GM12874 (cell line): ENCODE data around the gene PDP2.

Experiments
- TF ChIP-seq, protein P1 (sequence below): IDR thresholded peaks from 2 replicates; pipeline ENCODE4 v1.5.1; 2011; ENCODE audit warnings: low read depth, mild to moderate bottlenecking, control low read depth, low read length, moderate library complexity; ENCODE audit not compliant: insufficient read depth

The PDP2 gene

DNA sequence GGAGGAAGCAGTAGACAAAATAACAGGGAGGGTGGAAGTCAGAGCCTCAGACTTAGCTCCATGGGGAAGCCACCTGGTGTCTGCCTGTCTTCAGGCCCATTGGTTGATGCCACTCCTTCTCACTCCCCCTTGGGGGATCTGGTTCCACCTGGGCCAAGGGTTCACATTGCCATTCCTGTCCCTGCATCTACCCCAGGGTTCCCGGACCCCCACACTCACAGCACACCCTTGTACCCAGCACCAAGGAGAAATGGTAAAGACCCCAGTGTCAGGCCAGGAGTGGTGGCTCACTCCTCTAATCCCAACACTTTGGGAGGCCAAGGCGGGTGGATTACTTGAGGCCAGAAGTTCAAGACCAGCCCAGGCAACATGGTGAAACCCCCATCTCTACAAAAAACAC is 37.1 kb upstream of the PDP2 start:
- TF ChIP-seq, protein P1, sequence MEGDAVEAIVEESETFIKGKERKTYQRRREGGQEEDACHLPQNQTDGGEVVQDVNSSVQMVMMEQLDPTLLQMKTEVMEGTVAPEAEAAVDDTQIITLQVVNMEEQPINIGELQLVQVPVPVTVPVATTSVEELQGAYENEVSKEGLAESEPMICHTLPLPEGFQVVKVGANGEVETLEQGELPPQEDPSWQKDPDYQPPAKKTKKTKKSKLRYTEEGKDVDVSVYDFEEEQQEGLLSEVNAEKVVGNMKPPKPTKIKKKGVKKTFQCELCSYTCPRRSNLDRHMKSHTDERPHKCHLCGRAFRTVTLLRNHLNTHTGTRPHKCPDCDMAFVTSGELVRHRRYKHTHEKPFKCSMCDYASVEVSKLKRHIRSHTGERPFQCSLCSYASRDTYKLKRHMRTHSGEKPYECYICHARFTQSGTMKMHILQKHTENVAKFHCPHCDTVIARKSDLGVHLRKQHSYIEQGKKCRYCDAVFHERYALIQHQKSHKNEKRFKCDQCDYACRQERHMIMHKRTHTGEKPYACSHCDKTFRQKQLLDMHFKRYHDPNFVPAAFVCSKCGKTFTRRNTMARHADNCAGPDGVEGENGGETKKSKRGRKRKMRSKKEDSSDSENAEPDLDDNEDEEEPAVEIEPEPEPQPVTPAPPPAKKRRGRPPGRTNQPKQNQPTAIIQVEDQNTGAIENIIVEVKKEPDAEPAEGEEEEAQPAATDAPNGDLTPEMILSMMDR = no peak

DNA sequence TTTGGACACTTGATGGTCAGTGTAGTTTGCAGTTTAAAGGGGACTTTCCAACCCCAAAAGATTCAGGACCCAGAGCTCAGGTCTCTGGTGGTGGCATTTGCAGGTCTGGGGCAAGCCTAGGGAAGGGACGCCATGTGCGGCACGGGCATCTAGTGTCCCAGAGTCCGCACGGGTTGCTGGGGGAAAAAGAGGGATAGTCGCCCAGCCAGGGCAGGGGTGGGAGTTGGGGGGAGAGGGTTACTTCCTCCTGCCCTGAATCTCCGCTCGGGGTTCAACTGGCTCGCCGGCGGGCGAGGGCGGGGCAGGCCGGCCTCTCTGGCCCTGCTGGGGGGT is 36.3 kb upstream of the PDP2 start:
- TF ChIP-seq, protein P1 = no peak

DNA sequence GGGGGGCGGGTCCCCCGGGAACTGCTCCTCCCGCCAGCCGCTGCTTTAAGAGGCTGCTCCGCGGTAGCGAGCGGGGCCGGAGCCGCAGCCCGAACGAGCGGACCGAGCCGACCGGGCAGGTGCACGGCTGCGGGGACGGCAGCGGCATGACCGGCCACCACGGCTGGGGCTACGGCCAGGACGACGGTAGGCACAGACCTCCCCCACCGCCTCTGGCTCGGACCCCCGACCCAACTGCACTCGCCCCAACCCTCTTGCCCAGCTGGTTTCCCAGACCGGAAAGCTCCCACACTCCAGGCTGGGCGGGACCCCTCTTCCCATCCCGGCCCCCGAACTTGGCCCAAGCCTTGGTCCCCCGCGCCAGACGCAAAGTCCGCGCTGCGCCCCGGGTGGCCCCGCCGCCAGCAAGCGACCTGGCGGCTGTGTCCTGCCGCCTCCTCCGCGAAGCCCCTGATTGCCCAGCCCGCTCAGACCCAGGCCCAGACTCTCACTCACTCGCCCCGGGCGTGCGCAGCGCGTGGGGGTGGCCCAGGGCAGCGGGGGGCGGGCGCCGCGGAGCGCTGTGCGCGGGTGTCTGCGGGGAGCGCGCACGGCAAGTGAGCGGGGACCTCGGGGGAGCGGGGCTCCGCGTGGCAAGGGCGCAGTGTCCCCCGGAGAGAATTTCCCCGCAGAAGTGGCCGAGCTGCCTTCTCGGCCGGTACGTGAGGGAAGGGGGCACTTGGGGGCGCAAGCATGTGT is 35.8 kb upstream of the PDP2 start, which contains the start of gene CA7:
CA7 (plus strand) TSS at position 73 of the 738 bp plus-strand sequence; CDS start at position 147, 74 bp downstream.
- TF ChIP-seq, protein P1 = no peak

DNA sequence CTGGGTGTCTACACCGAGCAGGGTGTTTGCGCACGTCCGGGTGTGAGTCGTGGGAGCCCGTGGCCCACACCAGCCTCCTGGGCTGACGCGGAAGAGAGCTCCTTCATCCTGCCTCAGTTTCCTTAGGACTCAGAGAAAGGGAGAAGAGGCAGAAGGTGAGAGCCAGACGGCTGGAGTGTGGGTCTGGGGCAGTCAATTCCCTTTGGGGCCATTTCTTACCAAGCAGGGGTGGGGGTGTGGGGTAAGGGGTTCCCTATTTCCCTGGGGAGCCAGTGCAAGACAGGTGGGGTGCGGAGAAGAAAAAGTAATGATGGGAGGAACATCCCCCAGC is 35.3 kb upstream of the PDP2 start:
- TF ChIP-seq, protein P1 = no peak

DNA sequence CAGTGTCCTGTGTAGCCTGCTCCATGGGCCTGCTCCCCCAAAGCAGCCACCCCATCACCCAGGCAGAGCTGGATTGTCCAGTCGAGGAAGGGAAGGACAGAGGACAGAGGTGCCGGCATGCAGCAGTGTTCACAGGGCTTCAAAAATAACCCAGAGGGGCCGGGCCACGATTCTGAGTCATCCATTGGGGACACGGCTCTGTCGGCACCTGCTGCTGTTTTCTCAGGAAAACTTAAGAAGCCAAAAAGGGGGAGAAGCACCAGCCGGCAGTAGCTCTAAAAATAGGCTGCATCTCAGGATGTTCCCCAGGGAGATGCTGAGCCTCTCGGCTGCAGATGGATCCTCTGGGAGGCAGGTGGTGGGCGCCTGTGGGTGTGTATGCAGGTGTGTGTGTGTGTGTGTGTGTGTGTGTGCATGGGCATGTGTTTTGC is 34.5 kb upstream of the PDP2 start:
- TF ChIP-seq, protein P1 = no peak

DNA sequence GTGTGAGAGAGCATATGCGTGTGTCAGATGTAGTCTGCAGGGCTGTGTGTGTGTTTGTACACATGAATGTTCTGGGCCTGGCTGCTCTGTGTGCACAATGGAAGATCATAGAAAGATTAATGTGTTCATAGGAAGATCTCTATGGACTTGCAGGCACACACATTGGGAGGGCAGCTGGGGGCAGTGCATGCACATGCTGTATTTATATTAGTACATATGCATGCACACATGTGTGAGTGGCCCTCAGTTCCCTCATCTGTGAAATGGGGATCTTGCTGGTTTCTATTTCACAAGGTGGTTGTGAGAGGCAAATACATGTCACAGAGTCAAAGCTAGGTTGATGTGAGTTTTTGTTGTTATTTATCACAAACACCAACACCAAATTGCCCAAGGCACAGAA is 34.0 kb upstream of the PDP2 start:
- TF ChIP-seq, protein P1 = no peak

DNA sequence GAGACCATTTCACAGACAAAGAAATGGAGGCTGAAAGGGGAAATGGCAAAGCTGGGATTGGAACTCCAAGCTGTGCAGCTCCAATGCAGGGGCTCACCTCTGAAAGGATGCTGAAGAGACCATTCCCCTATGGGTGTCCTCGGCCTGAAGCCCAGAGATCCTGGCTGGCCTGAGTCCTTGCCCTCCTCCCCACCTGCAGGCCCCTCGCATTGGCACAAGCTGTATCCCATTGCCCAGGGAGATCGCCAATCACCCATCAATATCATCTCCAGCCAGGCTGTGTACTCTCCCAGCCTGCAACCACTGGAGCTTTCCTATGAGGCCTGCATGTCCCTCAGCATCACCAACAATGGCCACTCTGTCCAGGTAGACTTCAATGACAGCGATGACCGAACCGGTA is 33.5 kb upstream of the PDP2 start:
- TF ChIP-seq, protein P1 = no peak
